Thymus (tissue), 11 donors: ENCODE measurements around the gene CCM2. TPM values are rescaled to one million over a fixed set of nuclear protein-coding genes. Genes with fewer than 3 reads are reported as not detected.

ENCODE experiments used
- DNase-seq, 9 donors: peaks; one replicate each; pipeline ENCODE4 v3.0.0-alpha.2; 2013; ENCODE audit warnings: low spot score in 9 of 9, low read depth in 6 of 9, missing footprints in 1 of 9
- H3K27ac ChIP-seq, 2 donors: one replicate each; pipeline ENCODE4 v1.5.1; 2013; ENCODE audit warnings: control low read depth in 1 of 2, low read depth in 1 of 2, low read length in 1 of 2, mild to moderate bottlenecking in 1 of 2, moderate library complexity in 1 of 2
- H3K27me3 ChIP-seq, 2 donors: one replicate each; pipeline ENCODE4 v1.5.1; 2013; ENCODE audit warnings: low read length in 1 of 2; ENCODE audit not compliant: control insufficient read depth in 2 of 2, insufficient read depth in 1 of 2
- H3K36me3 ChIP-seq, 2 donors: one replicate each; pipeline ENCODE4 v1.5.1; 2013; ENCODE audit warnings: low read length in 1 of 2, mild to moderate bottlenecking in 1 of 2, moderate library complexity in 1 of 2; ENCODE audit not compliant: control insufficient read depth in 2 of 2, insufficient read depth in 2 of 2
- H3K4me1 ChIP-seq, 2 donors: one replicate each; pipeline ENCODE4 v1.5.1; 2013; ENCODE audit warnings: low read length in 2 of 2; ENCODE audit not compliant: control insufficient read depth in 2 of 2, insufficient read depth in 2 of 2
- H3K4me3 ChIP-seq, 2 donors: one replicate each; pipeline ENCODE4 v1.5.1; 2013; ENCODE audit warnings: low read length in 2 of 2, control low read depth in 1 of 2, mild to moderate bottlenecking in 1 of 2
- H3K9me3 ChIP-seq, 2 donors: one replicate each; pipeline ENCODE4 v1.5.1; 2013; ENCODE audit warnings: low read length in 1 of 2, mild to moderate bottlenecking in 1 of 2; ENCODE audit not compliant: control insufficient read depth in 2 of 2, insufficient read depth in 1 of 2
- WGBS: extraction: QIAGEN DNeasy Blood & Tissue Kit; methylation state at CpG from one replicate; pipeline ENCODE4 v1.1.7; 2013; 5-methylcytosine and 5-hydroxymethylcytosine counted together
- polyA plus RNA-seq: library from polyadenylated mRNA; stranded (reverse); fragments of 200-250 nt; gene quantifications from one replicate; pipeline ENCODE4 v1.2.3, GENCODE V29; 2013
- total RNA-seq: library from RNA; stranded (reverse); fragments of 120-200 nt; gene quantifications from one replicate; pipeline ENCODE4 v1.2.4, GENCODE V29; 2013
- donor health status: healthy.

CCM2 gene
- total and polyA plus RNA-seq, 2 donors: 69.3 to 114 TPM

DNA sequence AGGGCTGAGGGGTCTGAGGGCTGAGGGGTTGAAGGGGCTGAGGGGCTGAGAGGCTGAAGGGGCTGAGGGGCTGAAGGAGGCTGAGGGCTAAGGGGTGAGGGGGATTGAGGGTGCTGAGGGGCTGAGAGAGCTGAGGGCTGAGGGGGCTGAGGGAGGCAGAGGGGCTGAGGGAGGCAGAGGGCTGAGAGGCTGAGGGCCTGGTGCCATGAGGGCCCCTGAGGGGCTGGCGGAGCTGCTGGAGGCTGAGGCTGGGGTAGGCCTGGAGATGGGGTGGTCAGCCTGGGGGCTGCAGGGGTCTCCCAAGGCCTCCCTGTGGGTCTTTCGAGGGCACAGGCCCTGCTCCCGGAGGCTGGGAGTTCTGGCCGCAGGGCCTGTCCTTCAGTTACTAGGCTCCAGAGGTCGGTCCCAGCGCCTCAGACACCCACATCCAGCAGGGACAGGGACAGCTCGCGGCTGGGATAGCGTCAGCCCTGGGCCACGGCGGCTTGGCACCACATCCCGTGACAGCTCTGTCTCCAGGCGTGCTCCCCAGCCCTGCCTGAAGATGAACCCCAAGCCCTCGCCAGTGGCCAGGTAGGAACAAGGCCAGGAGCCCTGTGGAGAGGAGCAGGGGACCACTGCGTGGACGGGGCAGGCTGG is 38.0 kb upstream of the CCM2 start:
- Histone ChIP-seq H3K27me3 (peaks cover 0 to 3% of the 10 kb centered on the region in 2 donors), H3K9me3 (no peaks in the 10 kb centered on the region), H3K27ac (no peak overlapping the region), H3K4me1 (peaks cover 0 to 4% of the 10 kb centered on the region in 2 donors), H3K4me3 (no peak overlapping the region), H3K36me3 (peaks cover 42 to 51% of the 10 kb centered on the region in 2 donors)
- no peak for DNase-seq
- WGBS: 97% methylated on average over 16 of the region's 16 CpGs

- no peak overlapping the region for H3K27ac ChIP-seq
- H3K27me3 ChIP-seq: peaks cover 0 to 3% of the 10 kb centered on the region in 2 donors
- no peak for DNase-seq
- H3K4me1 ChIP-seq: peaks cover 0 to 4% of the 10 kb centered on the region in 2 donors
- H3K36me3 ChIP-seq: peaks cover 48 to 55% of the 10 kb centered on the region in 2 donors
- H3K4me3 ChIP-seq: no peak overlapping the region
- WGBS: 91% methylated on average over 76 of the region's 76 CpGs
- H3K9me3 ChIP-seq: no peaks in the 10 kb centered on the region
Observed at GRCh38 chr7:44962483-44963251, 37.3 kb upstream of the CCM2 start.

GRCh38 chr7:44963364-44964290 is 36.4 kb upstream of the CCM2 start:
- 98% methylated on average over 24 of the region's 24 CpGs for WGBS
- no peak overlapping the region for H3K4me3 ChIP-seq
- peaks cover 0 to 3% of the 10 kb centered on the region in 2 donors for H3K27me3 ChIP-seq
- H3K4me1 ChIP-seq: peaks cover 0 to 4% of the 10 kb centered on the region in 2 donors
- H3K9me3 ChIP-seq: no peaks in the 10 kb centered on the region
- no peak for DNase-seq
- H3K27ac ChIP-seq: no peak overlapping the region
- peaks cover 56 to 65% of the 10 kb centered on the region in 2 donors for H3K36me3 ChIP-seq

DNA sequence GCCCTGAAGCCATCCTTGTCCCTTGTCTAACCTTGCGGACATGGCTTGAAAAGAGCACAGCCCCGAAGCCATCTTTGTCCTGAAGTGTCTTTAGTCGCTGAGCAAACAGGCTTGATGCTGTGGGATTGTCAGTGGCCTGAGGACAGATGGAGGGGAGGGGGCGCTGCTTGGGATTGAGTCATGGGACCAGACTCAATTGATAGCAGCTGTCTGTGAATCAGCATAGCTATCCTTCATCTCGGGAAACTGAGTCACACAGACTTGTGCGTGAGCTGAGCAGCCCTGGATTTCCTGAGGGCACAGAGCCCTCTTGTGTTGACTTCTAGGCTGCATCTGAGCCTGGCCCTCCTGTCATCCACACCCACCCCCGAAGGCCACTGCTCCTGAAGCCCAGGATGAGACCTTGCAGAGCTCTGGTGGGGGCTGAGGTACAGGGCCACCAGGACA is 35.6 kb upstream of the CCM2 start:
- Histone ChIP-seq H3K36me3 (peaks cover 62 to 70% of the 10 kb centered on the region in 2 donors), H3K4me1 (peaks cover 0 to 4% of the 10 kb centered on the region in 2 donors), H3K4me3 (no peak overlapping the region), H3K9me3 (no peaks in the 10 kb centered on the region), H3K27ac (no peak overlapping the region), H3K27me3 (peaks cover 0 to 3% of the 10 kb centered on the region in 2 donors)
- 95% methylated on average over 7 of the region's 7 CpGs for WGBS
- no peak for DNase-seq

DNA sequence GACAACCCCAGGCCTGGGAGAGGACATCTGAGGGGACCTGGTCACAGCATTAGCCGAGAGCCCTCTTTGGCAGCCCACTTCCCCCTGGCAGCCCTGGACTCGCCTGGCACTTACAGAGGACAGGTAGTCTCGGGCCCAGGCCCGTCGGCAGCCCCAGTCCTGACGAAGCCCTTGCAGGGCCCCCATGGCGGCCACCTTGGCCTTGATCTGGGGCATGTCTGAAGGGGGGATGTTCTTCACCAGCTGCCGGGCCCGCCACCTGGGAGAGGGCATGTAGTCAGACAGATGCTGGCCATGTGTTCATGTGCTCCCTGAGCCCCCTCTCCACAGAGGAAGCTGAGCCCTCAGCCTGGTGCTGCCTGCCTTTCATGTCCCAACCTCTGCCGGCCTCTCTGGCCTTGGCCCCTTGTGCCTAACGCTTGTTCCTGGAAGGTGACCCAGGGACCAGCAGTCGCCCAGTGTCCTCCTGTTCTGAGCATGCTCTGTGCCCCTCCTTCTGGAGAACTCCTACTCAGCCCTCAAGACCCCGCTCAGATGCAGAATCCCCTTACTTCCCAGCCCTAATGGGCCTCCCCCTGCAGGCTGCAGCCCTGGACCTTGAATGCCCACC is 35.1 kb upstream of the CCM2 start:
- no peak overlapping the region for H3K4me3 ChIP-seq
- no peaks in the 10 kb centered on the region for H3K9me3 ChIP-seq
- peaks cover 0 to 3% of the 10 kb centered on the region in 2 donors for H3K27me3 ChIP-seq
- no peak for DNase-seq
- H3K4me1 ChIP-seq: peaks cover 0 to under 1% of the 10 kb centered on the region in 2 donors
- 97% methylated on average over 13 of the region's 13 CpGs for WGBS
- H3K27ac ChIP-seq: no peak overlapping the region
- H3K36me3 ChIP-seq: peaks cover 67 to 75% of the 10 kb centered on the region in 2 donors

DNA sequence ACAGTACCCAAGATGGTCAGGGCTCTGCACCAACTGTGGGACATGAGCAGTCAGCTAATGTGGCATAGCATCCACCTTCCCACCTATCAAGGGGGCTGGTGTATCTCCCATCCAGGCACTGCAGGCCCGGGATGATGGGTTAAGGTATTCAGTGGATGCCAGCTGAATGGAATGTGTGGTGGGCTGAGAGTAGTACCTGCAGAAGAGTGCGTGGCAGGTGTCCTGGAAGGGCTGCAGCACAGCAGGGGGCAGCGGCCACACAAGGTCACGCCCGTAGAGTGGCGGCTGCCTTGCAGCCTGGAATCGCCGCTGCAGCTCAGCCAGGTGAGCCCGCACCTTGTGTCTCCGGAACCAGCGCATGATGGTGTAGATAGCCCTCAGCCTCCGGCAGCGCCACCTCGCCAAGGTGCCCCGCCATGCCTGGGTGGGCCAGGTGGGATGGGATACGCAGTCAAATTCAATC is 34.5 kb upstream of the CCM2 start:
- H3K36me3 ChIP-seq: peaks cover 72 to 80% of the 10 kb centered on the region in 2 donors
- WGBS: 98% methylated on average over 16 of the region's 16 CpGs
- no peak overlapping the region for H3K27ac ChIP-seq
- H3K9me3 ChIP-seq: no peaks in the 10 kb centered on the region
- H3K4me3 ChIP-seq: no peak overlapping the region
- peaks cover 0 to 3% of the 10 kb centered on the region in 2 donors for H3K27me3 ChIP-seq
- DNase-seq: no peak
- H3K4me1 ChIP-seq: no peaks in the 10 kb centered on the region

DNA sequence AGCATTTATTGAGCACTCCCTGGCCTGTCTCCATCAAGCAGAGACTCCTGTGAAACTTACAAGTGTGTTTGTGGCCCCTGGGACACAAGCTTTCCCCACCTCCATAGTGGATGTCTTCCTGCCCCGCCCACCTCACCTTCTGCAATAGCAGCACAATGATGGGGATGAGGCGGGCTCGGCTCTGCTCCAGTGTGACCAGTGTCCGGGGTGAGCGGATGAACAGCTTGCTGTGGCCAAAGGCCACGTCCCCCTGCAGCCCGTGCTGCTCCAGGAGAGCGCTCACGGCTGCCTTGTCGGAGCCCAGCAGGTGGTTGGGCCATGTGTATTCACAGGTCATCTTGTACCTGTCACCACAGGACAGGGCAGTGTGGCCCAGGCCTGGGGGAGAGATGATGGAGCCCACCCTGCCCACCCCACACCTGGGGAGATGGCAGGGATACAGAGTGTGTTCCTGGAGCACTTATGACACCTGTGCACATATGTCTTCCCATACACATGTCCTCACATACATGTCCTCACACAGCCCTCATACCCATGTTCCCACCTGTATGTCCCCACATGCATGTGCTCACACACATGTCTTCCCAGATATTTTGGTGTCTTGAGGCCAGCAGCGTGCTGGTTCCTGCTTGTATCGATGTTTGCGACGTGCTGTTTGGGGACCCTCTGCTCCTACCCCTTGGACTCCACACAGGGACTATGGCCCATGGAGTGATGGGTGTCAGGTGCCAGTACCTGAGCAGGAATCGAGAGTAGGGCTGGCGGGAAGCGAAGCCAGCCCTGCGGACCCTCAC is 33.9 kb upstream of the CCM2 start:
- WGBS: 99% methylated on average over 18 of the region's 18 CpGs
- Histone ChIP-seq H3K4me3 (no peak overlapping the region), H3K36me3 (peaks cover 79 to 87% of the 10 kb centered on the region in 2 donors), H3K27ac (no peak overlapping the region), H3K4me1 (no peaks in the 10 kb centered on the region), H3K27me3 (peaks cover 0 to 3% of the 10 kb centered on the region in 2 donors), H3K9me3 (no peaks in the 10 kb centered on the region)
- no peak for DNase-seq
